SIG-M5 treated with dmso at 0.1 percent for 504 hours (cell line): ENCODE data around the gene HLA-DPB1.
"Not testable (repeated sequence)": the region's sequence is repeated elsewhere in the genome, so short reads cannot be mapped to it uniquely, and the experiment has no call there.

Source experiments
- DNase-seq: peaks from one replicate; lab custom pipeline; 2025; ENCODE audit not compliant: unreplicated experiment; lab: John Stamatoyannopoulos, UW

HLA-DPB1 gene

DNA sequence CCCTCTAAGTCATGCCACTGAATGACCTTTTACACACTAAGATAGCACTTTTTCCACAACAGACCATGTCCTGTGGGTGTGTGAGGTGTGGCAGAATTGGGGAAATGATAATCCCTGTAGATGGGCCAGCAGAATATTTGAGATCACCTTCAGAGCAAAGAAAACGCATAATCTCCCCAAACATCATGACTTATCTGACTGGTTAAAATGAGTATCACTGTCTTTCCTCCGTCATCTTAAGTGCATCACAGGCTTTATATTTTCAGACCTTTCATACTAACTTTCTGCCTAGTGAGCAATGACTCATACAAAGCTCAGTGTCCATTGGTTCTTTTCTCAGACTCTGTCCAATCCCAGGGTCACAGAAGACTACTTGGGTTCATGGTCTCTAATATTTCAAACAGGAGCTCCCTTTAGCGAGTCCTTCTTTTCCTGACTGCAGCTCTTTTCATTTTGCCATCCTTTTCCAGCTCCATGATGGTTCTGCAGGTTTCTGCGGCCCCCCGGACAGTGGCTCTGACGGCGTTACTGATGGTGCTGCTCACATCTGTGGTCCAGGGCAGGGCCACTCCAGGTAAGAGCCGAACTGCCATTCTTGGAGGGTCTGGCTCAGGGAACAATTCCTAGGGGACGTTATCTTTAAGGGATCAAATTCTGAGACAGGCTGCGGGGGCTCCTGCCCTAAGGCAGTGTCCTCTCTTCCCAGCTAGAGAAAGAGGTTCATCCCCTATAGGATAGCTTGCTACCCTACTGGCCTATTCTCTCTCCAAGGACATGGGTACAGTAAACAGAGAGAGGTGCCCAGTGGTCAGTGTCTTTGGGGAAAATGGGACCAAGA lies at the start of gene HLA-DPB1:
Gene HLA-DPB1, plus strand, starts transcription at position 423 of the 838 bp plus-strand sequence. Its CDS starts 52 bp downstream, at position 475.
- DNase-seq, result peak; percentile 62

DNA sequence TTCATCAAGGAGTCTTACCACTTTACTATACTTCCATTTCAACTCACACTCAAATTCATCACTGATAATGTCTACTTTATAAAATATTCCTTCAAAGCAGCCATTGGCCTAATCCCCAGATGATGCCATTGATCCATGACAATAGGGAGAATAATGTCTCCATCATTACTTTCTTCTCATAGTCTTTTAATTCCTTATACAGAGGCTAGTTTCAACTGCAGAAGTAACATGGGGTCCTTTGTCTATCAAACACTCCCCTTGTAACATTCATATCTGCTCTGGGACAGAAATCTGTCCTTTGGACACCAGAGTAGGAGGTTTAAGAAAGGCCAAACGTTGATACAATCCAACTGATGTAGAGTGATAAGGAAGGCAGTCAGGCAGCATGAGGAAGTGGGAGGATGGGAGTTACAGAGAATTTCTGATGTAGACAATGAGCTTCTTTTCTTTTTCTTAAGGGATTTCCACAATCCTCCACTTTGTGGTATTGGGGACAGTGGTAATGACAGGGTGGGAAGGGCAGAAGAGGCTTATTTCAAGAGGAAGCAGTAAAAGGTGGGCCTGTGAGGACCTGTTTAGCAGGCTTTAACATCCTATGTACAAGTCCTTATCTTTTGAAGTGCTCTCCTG lies 47.5 kb upstream of the HLA-DPB1 start:
- no peak for DNase-seq

DNA sequence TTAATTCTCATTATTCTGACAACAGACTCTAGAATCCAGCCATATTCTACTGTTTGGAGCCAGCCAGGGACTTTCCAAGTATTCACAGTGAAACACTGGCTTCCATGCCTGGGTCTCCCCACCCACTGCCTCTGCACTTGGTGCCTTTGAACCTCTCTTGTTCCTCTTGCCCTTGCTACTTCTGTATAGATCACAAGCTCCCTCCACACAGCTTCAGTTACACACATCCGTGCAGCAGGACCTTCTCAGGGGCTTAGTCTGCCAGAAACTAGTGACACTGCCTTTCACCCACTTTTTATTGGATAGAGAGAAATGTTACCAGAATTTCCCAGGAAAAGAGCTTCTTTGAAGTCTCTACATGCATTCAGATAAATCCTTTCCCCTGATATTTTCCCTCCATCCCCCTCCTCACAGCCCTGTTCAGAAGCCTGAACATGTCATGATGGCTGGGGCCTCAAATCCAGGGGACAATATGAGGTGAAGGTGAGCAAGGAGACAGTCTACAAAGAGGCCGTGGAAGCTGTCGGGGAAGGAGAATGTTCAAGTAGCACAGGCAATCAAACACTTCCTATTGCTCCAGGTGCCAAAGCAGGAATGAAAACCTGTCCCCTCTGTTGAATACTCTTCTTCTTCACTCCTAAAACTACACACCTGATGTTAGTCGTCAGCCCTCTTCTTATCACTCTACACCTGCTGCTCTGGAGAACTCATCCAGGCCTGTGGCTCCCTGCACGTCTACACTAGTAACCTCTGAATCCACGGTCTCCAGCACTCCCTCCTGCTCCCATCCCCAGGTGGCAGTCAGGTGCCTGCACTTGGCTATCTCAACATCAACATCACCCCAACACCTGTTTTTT lies 46.2 kb upstream of the HLA-DPB1 start:
- DNase-seq, result peak; percentile 10

DNA sequence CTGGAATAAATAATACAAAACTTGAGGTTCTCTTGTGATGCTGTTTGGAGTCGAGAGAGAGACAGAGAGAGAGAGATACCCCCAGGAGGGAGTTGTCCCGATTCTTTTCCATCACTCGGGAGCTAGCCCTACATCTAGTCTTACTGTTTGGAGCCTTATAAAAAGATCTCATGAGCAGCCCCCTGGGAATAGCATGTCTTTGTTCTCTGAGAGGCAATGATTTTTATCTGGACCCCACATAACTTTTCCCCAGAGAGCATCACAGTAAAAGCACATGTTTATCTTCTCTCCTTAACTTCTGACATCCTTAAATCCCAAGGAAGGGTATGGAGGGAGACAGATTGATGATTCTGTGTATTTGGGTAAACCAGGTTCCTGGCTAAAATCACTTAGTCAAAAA lies 45.5 kb upstream of the HLA-DPB1 start:
- DNase-seq, result no peak

DNA sequence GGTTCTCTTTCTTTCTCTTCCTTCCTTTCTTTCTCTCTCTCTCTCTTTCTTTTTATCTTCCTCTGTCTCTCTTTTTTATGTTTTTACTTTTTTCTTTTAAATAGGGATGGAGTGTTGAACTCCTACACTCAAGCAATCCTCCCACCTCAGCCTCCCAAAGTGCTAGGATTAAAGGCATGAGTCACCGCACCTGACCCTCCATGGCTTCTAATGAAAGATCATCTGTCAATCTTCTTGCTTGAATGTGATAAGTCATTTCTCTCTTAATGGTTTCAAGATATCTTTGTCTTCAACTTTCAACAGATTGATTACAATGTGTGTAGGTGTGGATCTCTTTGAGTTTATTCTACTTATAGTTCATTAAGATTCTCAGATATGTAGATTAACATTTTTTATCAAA lies 41.2 kb upstream of the HLA-DPB1 start:
- no peak for DNase-seq

DNA sequence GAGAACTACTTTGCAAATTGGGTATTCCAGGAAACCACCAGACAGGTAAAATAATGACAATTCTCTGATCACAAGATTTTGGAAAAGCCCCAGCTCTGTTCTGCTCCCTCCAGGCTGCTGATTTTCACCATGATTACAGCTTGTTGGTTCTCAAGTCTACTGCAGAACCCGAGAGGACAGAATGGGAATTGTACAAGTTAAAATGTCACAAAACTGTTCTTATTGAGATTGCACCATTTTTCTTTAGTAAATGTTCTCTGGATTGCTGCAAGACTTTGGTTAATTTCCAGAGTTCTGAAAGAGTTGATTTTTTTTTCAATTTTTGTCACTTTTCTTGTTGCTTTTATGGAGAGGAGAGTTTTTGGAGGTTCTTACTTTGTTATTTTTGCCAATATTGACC lies 39.3 kb upstream of the HLA-DPB1 start:
- DNase-seq, result no peak

DNA sequence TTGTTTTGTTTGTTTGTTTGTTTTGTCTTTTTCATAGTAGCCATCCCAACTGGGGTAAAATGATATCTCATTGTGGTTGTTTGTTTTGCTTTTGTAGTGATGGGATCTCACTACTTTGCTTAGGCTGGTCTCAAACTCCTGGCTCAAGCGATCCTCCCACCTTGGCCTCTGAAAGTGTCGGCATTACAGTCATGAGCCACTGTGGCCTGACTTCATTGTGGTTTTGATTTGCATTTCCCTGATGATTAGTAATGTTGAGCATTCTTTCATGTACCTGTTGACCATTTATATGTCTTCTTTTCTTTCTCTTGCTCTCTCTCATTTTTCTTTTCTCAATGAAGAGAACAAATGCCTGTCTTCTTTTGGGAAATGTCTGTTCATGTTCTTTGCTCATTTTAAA lies 35.6 kb upstream of the HLA-DPB1 start:
- no peak for DNase-seq

DNA sequence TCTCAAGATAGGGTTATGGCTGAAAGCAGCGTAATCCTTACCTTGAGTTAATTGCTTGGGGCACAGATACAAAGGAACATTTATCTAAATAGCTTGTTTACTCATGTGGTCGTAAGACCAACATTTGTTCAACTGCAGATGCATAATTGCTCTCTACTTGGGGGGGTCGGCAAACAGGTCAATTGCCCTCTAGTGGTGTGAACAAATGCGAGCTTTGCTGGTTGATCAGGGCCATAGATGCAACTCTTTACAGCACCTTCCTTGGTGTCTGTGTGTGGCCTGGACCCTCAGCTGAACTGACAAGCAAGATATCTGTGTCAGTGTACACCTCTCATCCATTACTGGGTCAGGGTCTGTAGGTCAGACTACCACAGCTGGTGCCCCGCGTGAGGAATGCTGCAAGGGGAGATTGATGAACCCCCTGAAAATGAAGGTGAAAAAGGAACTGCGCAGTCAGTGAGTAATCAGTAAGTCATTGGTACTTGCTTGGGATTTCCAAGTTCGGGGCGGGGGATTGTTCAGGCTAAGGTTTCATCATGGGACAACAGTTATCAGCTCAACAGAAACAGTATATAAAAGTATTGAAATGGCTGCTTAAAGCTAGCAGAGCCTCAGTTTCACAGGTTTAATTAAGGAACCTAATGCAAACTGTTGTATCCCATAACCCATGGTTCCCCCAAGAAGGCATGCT lies 26.3 kb upstream of the HLA-DPB1 start:
- DNase-seq, result no peak

DNA sequence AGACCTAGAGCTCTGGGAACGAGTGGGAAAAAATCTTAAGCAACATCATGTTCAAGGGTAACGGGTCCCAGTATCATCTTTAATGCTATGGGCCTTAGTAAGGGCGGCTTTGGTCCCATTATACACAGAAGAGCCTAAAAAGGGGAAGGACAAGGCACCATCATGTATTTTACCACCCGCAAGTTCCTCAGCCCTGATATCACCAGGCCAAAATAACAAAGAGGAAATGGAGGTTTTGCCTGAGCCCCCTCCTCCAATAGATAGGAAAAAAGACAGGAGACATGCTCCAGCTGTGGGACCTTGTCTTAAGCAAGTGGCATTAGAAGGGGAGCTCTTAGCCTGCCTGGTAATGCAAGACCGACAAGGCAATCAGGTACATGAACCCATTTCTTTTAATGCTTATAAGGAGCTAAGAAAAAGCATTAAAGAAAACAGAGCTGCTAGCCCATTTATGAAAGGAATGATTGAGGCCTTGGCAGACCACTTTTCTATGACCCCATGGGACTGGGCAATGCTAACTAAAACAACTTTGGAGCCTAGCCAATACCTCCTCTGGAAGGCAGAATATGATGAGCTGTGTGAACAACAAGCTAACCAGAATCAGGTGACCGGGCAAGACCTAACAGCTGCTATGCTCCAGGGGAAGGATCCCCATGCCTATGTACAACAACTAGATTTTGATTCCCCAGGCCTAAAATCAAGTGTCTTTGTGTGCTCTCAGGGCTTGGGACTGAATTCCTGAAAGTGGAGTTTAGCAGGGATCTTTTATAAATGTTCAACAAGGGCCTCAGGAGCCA lies 25.6 kb upstream of the HLA-DPB1 start:
- peak; percentile 5 for DNase-seq

DNA sequence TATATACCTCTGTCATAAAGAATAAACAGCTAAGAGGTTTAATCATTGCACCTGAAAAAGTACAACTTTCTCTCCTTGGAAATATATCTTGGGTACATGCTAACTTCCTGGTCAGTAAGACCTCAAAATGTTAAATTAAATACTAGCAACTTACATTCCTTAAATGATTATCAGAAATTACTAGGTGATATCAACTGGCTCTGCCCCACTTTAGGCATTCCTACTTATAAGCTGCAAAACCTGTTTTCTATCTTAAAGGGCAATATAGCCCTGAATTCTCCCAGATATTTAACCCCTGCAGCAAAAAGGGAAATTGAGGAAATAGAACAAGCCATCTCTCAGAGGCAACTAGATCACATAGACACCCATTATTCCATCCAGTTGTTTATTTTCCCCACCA lies 23.2 kb upstream of the HLA-DPB1 start:
- DNase-seq, result no peak

DNA sequence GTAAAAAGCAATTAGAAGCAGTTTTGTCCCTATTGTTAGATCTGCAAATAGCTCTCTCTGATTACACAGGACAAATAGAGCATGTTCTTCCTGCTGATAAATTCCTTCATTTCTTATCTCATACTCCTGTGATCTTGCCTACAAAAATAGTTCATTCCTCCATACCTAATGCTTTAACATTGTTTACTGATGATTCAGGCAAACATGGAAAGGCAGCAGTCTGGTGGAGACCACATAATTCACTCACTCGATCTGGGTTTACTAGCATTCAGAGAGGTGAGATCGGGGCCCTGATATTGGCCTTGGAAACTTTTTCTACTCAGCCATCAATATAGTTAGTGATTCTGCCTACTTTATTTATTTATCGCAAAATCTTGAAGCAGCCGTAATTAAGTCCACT lies 22.6 kb upstream of the HLA-DPB1 start:
- DNase-seq, result no peak

DNA sequence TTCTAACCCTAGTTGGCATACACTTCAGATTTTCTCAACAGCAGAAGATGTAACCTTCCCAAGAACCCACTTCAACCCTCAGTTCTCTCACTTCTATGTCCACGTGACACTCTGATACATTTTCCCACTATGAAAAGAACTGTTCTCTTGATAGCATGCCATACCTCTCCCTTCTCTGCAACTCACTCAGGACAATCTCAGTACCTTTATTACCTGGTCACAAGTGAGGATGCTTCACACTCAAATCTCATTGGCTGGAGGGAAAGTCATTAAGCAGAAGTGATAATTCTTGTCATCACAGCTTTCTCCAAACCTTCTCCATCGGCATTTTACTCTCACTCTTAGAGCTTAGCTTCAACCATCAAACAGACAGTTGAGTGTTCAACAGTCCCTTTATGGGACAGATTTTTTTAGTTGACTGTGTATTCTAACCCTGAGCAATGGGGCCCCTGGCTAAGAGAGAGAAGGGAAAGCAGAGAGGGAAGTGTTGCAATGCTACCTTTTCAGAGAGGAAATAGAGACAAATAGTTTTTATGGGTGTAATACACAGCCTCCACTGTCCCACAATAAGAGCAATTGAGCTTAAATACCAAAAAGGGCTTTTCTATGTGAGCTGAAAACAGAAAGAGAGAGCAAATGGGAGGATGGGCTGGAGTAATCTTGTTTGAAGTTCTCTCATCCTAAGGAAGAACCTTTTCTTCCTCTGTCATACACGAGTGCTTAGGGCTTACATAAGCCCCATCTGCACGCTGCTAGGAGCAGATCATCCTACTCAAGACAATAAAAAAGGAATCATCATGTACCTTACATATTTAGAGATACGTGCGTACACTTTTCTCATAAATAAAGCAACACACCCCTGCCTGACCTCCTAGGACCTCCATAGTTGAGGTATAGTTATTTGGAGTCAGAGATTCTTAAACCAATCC lies 18.3 kb upstream of the HLA-DPB1 start:
- DNase-seq, result no peak

DNA sequence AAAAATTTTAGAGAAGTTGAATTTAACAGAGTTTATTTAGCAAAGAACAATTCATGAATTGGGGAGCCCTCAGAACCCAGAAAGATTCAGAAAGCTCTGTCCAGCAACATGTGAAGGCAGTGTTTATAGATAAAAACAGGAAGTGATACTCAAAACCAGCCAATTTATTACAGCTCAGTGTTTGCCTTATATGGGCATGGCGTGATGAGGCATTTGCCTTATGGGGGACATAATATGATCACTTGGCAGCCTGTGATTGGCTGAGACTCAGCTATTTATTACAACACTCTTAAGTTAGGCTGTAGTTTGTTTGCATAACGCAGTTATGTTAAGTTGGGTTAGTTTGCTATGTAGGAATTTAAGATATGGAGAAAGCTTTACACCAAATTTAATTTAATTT lies 13.8 kb upstream of the HLA-DPB1 start:
- DNase-seq, result peak; percentile 54

DNA sequence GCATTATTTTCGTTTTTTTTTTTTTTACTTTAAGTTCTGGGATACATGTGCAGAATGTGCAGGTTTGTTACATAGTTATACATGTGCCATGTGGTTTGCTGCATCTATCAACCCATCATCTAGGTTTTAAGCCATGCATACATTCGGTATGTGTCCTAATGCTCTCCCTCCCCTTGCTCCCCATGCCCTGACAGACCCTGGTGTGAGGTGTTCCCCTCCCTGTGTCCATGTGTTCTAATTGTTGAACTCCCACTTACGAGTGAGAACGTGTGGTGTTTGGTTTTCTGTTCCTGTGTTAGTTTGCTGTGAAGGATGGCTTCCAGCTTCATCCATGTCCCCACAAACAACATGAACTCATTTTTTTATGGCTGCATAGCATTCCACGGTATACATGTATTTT lies 12.4 kb upstream of the HLA-DPB1 start:
- not testable (repeated sequence) for DNase-seq

DNA sequence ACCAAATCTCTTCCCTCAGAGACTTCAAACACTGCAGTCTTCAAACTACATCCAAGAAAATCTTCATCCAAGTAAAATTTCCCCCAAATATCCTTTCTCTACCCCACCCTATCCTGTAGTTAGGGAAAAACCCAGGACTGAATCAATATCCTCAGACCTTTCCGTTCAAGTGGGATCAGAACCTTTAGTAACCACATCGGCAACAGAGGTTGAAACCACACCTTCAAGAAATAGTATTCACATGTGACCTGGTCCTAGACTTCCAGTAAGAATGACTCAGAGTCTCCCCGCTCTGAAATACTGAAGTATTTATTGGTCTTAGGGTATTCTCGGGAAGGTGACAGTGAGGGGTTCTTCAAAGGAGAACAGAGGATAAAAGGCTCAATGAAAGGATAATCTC lies 11.1 kb upstream of the HLA-DPB1 start:
- no peak for DNase-seq

DNA sequence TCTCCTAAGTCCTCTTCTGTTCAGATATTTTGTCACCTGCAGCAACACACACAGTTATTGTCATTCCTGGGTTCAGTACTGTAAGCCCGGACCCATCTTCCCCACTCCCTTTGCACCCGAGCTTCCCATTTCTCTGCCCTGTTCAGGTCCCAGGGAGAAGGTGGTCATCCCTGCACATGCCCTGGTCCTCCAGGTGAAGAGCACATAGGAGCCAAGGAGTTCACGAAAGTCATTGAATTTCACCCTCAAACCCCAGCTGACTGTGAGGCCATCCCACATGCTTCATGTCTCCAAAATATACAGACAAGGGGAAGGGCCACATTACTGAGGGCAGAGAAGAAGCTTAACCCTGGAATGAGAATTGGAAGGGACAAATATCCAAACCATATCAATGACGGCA lies 10.5 kb upstream of the HLA-DPB1 start:
- no peak for DNase-seq

DNA sequence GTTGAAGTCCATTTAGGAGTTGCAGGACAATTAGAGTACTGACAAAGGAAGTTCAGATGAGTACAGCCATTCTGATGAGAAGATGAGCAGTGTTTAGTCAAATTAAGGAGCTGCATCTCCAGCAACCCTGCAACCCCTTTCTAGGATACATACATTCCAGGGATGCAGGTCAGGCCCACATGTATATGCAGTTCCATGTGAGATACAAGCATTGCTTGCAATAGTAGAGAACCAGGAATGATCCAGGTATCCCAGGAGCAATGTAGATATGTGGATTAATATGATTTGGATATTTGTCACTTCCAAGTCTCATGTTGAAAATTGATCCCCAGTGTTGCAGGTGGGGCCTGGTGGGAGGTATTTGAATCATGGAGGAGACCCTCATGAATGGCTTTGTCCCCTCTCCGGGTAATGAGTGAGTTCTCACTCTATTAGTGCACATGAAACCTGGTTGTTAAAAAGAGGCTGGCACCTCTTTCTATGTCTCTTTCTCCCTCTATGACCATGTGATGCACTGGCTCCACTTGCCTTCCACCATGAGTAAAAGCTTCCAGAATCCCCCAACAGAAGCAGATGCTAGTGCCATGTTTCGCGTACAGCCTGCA lies 8.8 kb upstream of the HLA-DPB1 start:
- DNase-seq, result no peak

DNA sequence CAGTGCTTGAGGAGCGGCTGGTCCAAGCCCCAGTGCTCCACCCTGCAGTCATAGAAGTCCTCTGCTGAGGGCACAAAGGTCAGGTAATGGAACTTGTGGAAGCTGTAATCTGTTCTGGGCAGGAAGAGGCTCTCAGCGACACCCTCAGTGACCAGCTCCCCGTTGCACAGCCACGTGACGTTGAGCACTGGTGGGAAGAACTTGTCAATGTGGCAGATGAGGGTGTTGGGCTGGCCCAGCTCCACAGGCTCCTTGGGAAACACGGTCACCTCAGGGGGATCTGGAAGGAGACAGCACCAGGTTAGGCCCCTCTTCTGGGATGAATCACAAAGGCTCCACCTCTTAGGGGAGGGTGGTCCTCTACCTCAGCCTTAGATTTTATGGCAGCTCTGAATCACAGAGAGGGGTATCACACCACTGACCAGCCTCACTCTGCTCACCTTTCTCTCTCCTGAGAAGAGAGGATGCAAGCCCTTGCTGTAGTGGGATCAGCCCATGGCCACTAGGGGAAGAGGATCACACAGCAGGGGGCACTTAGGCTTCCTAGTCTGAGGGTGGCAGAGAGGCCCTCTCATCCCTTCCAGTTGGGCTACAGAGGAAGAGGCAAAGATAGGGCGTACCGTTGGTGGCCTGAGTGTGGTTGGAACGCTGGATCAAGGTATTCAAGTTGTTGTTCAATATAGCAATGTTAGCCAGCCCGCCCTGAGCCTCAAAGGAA lies 6.6 kb upstream of the HLA-DPB1 start:
- no peak for DNase-seq
